ENCODE data around the gene JADE3.

- no peak for TF ChIP-seq ZFX (IDR thresholded peaks at IDR 0.05; ENCODE audit: borderline replicate concordance)
- no peak for TF ChIP-seq CTCF (IDR thresholded peaks at IDR 0.05)
These were observed 46.9 kb downstream of the JADE3 start for GRCh38 chrX:46959101-46959500.

Measured in 22Rv1 (cell line).